ENCODE measurements around the gene GRAMD2B.

- TF ChIP-seq, protein P1, sequence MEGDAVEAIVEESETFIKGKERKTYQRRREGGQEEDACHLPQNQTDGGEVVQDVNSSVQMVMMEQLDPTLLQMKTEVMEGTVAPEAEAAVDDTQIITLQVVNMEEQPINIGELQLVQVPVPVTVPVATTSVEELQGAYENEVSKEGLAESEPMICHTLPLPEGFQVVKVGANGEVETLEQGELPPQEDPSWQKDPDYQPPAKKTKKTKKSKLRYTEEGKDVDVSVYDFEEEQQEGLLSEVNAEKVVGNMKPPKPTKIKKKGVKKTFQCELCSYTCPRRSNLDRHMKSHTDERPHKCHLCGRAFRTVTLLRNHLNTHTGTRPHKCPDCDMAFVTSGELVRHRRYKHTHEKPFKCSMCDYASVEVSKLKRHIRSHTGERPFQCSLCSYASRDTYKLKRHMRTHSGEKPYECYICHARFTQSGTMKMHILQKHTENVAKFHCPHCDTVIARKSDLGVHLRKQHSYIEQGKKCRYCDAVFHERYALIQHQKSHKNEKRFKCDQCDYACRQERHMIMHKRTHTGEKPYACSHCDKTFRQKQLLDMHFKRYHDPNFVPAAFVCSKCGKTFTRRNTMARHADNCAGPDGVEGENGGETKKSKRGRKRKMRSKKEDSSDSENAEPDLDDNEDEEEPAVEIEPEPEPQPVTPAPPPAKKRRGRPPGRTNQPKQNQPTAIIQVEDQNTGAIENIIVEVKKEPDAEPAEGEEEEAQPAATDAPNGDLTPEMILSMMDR (IDR thresholded peaks at IDR 0.05): no peak
- TF ChIP-seq EP300 (IDR thresholded peaks at IDR 0.05) (no peak), POLR2A (IDR thresholded peaks at IDR 0.05) (no peak)
These were observed 63.1 kb downstream of the GRAMD2B start for GRCh38 chr5:126486332-126486731.

All from upper lobe of left lung (tissue), 4 donors.